ENCODE results near the gene MEX3B.

MEX3B gene

DNA sequence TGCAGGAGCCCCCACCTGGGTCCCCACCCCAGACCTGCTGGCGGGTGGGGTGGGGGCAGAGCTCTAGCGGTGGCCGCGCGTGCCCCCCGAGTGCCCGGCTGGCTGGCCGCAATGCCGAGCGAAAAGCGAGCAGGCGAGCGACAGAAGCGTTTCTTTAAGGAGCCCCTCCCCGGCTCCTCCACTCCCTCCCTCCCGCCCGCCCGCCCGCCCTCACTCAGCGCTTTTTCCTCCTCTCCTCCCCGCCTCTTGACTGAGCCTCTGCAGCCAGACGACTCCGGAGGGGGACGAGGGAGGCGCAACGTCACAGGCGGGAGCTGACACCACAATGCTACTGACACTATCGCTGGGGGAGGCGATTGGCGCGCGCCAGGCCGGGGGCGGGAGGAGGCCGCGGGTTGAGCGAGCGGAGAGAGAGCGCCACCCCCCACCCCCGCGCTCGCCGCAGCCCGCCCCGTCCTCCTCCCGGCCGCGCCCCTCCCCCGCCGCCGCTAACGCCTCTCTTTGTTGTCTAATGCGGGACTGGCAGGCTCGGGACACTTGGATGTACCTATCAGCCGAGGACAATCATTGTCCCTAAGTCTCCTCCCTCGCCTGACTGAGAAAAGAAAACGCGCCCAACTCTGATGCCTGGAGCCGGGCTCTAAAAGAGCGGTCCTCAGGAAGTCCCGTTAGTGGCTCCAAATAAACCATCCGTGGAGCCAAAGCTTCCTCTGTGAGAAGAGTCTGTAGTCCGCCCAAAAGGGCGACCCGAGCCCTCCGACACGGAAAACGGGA, at the start of gene MEX3B:
TSS of gene MEX3B (minus strand) at position 127 of the 774 bp plus-strand sequence. CDS start 313 bp downstream, outside the sequence.
- DNase-seq (ENCODE audit: low spot score): peak; percentile 93

DNA sequence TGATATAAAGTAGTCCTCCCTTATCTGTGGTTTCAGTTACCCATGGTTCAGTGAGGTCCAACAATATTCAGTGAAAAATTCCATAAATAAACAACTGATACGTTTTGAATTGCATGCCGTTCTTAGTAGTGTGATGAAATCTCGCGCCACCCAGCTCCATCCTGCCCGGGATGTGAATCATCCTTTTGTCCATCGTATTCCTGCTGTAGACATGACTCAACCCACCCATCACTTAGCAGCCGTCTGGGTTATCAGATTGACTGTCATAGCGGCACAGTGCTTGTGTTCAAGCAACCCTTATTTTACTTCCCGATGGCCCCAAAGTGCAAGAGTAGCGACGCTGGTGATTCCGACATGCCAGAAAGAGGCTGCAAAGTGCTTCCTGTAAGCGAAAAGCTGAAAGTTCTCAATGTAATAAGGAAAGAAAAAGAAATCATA, 48.0 kb upstream of the MEX3B start:
- DNase-seq (ENCODE audit: low spot score): peak; percentile 88

DNA sequence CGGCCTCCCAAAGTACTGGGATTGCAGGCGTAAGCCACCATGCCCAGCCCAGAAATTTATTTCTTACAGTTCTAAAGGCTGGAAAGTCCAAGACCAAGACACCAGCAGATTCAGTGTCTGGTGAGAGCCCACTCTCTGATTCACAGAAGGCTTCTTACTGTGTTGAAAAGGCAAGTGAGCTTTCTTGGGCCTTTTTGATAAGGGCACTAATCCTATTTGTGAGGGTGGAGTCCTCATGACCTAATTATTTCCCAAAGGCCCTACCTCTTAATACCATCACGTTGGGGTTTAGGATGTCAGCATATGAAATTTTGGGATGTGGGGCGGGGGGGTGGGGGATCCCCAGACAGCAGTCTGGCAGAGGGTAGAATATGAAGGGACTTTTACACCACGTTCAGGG, 47.5 kb upstream of the MEX3B start:
- DNase-seq (ENCODE audit: low spot score): no peak

DNA sequence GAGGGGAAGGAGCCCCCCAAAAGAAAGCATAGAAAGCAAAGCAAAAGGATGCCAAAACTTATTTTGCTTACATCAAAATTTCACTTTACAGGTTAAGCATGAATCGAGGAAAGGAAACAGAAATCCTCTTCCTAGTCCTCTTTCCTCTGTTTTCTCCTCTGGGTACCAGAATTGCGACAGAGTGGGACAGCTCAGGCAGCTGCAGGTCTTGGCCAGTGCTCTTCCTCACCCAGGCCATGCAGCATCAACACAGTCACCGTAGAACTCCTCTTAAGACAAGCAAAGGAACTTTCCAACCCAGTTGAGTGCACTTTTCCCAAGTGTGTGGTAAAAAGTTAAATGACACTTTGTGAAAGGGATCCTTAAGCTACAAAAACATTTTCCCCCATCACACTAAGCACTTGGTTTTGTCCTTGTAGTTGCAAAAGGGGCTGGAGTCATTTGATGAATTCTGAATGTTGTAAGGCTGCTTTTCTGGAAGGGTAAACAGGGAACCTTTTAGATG, 45.9 kb upstream of the MEX3B start:
- DNase-seq (ENCODE audit: low spot score): no peak

DNA sequence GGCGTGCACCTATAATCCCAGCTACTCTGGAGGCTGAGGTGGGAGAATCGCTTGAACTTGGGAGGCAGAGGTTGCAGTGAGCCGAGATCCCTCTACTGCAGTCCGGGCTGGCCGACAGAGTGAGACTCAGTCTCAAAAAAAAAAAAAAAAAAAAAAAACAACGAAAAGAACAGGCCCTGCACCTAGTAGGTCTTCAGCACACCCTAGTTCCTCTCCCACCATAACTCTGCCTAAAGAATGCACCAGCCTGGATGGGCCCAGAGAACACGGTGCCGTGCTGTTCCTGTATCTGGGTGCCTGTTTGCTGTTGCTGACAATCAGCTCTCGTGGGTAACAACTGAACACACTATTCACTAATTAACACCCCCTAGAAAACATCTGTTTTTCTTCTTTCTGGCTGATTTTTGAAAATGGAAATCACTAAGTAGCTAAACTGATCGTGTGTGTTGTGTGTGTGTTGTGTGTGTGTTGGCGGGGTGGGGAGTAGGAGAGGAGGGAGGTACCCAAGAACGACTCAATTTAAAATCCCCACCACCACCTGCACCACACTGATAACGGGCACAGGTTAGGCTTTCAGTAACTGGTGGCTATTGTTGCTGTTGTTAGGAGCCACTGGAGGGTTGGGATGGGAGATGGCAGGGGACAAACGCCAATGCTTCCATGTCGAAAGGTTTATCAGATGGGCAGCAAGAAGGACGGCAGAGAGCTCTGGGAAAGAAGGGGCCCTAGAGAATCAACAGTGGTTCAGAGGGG, 40.6 kb upstream of the MEX3B start:
- DNase-seq (ENCODE audit: low spot score): no peak

DNA sequence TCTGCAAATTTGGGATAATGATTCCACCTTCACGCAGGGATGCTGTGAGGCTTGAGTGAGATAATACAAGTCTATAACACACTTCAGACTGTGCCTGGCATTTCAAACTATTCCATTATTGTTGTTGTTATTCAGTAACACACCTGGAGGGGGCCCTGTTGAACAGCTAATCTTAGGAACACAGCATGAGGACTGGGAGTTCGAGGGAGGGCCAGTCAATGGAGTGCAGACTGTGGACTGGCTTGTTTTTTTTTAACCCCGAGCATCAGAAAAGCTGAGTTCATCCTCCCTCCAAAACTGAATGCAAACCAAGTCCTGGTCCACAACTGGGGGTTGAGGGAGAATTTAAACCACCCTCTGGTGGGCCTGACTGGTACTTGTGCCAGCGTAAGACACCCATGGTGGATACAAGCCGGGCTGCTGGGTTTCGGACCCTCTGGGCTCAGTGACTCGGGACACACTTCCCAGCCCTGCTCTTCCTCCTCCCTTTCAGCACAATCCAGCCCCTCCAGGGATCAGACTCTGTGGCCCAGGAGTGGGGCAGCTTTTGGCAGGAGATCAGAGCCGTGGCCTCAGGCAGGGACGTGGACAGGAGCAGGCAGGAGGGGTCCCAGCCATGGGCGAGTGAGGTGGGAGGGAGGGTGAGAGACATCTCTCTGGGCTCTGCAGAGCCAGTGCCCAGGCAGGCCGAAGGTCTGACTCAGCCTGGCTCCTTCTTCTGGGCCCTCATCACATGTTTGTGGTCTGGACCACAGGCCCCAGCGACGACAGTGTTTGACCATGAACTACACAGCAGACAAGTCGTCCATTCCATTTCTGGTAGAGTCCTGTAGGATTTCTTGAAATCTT, 36.3 kb upstream of the MEX3B start:
- peak; percentile 52 for DNase-seq (ENCODE audit: low spot score)

DNA sequence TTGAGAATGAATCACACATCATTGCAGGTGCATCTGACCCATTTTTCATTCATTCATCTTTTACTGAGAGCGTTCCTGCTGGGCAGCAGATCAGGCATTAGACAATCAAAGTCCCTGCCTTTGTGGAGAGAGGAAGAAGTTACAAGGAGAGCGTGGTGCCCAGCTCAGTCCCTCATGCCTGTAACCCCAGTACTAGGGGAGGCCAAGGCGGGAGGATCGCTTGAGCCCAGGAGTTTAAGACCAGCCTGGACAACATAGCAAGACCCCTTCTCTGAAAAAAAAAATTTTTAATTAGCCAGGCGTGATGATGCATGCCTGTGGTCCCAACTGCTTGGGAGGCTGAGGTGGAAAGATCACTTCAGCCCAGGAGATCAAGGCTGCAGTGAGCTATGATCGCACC, 35.0 kb upstream of the MEX3B start:
- DNase-seq (ENCODE audit: low spot score): no peak

DNA sequence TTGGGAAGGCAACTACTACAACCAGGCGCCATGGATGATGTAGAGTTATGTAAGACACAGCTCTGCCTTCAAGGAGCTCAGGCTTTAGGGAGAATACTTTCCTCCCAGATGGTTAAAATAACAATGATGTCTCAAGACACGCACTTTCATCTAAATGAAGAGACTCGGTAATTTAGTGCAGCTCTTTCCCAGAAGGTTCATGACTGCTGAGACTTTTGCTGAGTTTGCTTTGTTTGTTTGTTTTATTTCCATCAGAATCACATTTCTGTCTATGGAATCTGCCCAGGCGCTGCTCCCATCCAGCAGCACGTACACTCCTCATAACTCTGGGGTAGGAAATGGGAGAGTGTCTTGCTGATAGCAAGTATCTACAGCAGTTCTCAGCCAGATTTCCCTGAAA, 33.9 kb upstream of the MEX3B start:
- DNase-seq (ENCODE audit: low spot score): no peak

DNA sequence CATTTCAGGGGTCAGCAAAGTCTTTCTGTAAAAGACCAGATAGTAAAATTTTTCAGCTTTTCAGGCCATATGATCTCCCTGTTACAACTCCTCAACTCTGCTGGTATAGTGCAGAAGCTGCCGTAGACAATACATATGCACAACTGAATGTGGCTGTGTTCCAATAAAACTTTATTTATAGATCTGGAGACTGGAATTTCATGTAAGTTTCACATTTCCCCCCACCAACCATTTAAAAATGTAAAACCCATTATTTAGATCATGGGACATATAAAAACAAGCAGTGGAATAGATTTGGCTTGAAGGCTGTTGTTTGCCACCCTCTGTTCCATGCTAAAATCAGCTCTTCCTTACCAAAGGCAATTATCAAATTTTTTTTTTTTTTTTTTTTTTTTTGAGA, 28.8 kb upstream of the MEX3B start:
- no peak for DNase-seq (ENCODE audit: low spot score)

DNA sequence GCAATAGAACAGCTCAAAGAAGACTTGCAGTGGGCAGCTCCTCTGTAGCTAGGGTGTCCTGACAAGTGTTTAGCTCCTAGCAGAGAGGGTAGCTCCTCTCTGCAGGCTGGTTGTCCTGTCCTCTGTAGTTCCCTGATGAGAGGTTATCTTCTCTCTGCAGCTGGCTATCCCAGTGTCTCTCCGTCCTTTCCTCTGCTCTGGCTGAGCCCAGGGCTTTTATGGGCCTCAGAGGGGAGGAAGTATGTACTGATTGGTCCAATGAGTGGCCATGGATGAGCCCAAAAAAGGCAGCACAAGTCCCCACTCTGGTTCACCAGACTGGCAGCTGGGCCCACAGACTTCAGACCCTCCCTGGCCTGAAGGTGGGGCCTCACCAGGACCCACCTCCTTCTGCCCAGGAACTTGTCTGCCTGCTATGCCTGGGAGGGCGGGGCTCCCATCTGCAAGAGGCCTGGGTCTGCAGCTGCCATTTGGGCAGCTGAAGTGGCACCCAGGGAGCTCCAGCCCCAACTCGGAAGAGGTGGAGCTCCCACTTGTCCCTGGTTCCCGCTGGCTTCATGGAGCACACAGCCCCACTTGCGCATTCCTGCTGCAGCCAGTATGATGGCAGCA, 27.2 kb upstream of the MEX3B start:
- no peak for DNase-seq (ENCODE audit: low spot score)

DNA sequence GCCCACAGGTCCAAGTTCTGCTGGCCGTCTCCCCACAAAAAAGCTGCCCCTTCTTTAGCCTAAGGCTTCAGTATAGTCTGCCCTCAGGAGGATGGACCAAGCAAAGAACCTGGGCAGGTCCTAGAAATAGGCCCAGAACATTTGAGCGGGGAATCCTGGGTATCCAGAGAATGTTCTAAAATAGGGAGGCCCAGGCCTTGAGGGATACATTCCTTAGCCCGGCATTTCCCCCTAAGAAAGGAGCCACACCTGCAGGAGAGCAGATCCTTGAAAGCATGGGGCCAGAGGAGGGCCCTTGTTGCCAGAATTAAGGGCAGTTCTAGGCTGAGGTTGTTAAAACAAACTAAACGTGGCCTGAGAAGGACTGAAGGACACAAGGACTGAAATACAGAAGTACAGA, 20.6 kb upstream of the MEX3B start:
- no peak for DNase-seq (ENCODE audit: low spot score)

DNA sequence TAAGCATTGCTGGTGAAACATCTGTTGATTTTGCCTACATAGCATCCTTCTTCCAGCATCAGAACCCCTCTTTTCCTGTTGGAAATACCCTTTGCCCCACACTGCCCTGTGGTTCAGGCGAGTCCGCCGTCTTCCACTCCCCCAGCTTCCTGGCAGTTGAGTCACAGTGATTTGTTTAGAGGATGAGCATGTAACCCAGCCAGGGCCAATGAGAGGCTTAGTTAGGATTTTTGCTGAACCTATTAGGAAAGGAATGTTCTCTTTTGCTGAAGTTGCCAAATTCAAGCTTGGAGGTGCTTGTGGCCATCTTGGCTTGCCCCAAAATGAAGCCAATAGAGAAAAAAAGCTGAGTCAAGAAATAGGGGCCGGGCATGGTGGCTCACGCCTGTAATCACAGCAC, 19.0 kb upstream of the MEX3B start:
- no peak for DNase-seq (ENCODE audit: low spot score)

DNA sequence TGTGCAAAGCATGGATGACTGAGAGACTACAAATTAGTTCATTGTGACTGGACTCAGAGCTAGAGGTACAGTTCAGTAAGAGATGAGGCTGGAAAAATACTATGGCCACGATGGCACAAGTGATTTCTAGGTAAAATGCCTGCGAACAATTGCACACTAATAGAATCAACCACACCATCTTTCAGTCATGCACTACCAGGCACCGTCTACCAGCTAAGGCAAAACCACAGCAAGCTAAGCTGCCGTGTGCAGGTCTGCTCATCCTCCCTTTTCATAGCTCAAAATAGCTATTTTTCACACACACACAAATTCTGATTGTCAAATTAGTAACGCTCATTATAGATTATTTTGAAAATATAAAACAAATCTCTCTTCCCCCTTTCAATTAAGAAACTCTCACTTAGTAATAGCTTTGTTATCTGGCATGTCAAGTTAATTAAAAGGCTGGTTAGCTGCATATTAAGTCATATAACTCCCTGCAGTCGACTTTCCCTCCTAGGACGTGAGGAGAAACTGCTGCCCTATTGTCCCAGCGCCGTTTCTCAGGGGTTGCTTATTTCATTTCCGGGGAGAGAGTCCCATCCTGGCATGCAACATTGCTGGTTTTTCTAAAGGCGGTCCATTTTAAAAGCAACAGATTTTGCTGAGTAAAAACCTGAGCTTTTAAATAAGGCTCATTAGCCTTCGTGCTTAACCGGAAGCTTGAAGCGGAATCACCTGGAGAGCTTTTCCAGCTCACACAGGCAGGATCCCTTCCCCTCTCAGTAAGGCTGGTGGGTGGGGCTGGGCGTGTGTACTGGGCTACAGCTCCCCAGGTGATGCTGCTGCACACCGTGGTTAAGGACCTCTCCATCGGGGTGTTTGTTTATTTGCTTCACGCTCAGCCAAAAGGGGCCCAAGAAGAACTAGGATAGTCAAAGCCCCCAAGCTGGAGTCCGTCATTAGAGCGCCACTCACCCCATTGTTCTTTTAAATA, 16.9 kb upstream of the MEX3B start:
- DNase-seq (ENCODE audit: low spot score): no peak

DNA sequence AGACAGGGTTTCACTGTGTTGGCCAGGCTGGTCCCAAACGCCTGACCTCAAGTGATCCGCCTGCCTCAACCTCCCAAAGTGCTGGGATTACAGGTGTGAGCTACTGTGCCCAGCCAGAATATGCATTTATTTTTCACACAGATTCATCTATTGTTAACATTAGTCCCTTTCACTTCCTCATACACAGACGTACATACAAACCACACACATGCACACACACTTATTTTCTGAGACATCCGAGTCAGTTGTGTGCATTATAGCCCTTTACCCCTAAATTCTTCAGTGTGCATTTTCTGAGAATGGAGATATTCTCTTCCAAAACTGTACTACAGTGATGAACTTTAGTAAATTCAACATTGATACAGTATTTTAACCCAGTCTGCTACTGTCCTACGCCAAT, 15.0 kb upstream of the MEX3B start:
- no peak for DNase-seq (ENCODE audit: low spot score)

DNA sequence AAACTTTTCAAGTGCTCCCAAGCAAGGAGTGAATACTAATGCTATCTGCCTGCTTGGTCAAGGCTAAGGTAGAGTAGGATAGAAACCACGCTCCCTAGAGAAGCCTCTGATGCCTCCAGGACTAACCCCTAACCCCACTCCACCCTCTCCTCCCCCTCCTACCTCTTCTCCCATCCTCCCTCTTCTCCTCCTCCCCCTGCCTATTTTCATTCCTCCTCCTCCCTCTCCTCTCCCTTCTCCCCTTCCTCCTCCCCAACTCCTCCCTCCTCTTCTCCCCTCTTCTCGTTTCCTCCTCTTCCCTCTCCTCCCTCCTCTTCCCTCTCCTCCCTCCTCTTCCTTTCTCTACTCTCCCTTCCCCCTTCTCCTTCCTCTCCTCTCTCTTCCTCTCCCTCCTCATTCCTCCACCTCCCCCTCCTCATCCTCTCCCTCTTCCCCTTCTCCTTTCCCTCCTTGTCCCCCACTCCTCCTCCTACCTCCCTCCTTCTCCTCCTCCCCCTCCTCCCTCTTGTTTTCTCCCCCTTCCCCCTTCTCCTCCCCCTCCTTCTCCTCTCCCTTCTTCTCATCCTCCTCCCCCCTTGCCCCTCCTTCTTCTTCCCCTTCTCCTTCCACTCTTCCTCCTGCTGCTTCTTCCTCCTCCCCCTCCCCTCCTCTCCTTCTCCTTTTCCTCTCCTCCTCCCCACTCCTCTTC, 12.8 kb upstream of the MEX3B start:
- DNase-seq (ENCODE audit: low spot score): no peak

DNA sequence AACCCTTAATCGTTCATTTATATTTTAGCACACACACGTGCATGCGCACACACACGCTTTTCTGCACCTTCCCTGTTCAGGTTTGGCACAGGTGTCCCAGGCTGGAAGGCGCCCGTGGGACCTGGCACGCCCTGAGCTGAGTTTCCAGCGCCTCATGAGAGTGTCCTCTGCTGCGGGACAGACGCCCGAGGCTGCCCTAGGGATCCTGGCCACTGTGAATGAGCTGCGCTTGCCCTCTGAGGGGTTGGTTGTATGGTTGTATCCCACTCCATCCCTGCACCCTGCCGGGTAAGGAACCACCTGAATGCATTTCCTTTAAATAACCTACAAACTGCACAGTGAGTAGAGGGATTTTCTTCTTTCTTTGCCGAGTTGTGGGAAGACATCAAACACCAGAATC, 12.2 kb upstream of the MEX3B start:
- DNase-seq (ENCODE audit: low spot score): no peak

DNA sequence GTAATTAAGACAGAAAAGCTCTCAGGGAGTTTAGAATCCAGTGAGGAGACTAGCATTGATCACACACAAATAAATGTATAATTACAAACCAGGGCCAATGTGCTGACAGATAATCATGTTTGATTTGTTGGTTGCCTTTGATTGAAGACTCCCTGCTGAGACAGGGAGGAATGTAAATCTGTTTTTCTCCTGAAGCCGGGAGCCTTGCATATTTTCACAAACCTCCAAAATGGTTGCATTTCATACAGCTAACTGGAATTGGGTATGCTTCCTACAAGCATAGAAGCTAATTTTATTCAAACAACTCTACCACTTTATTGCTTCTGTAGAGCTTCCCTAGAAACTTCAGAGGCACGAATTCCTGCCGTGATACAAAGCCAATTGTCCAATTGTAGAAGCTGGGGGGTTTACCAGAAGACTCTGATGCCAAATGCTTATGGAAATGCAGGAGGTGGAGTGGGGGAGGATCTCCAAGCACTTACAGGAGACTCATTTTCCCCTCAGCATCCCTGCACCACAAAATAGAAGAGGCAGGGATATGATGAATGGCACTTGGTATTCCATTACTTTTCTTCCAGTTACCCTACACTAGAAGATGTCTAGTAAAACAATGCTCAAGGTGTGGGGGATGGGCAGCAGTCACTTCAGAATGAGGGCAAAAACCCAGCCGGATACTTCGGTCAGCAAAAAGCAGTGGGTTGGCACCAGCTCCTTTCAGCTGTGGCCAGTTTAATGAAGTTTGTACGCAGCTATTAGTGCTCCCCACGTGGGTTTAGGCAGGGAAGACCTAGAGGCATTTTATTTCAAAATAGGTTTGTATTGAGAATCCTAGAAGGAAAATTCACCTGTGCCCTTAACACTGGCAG, 11.4 kb upstream of the MEX3B start:
- DNase-seq (ENCODE audit: low spot score): no peak

DNA sequence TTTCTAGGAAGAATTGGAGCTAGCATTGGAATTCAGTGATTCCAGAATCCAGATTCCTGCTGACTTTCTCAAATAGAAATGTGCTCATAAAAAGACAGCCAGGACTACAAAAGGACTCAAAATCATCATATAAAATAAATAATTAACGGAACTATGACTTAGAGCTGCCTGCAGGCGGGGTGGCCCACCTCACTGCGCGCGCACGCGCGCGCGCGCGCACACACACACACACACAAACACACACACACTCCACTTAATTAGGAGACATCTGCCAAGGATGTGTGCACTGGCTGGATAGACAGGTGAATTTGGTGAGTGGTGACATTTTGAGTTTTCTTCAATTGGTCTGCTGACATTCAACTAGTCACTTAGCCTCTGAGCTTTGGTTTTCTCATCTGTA, 6.9 kb upstream of the MEX3B start:
- DNase-seq (ENCODE audit: low spot score): no peak

DNA sequence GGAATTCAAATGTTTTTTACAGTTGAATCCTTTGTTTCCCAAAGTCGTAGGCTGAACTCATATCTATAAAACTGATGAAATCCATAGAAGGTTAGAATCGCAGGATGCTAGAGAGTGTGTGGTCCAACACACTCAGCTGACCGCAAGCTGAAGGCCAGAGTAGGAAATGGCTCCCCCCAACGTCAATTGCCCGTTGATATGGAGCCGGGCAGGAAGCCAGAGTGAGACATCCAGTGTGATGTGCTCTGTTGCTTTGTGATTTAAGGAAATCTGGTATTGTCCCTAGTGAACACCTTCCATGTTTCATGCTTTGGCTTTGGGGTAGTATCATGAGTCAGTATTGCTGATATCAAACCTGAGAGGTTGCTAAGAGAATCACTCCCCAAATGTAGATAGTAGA, 5.8 kb upstream of the MEX3B start:
- no peak for DNase-seq (ENCODE audit: low spot score)

Data from SW480 (cell line).